Esophagus muscularis mucosa (tissue), 4 donors: ENCODE measurements around the gene CLIC4. TPM values are rescaled to one million over a fixed set of nuclear protein-coding genes. Genes with fewer than 3 reads are reported as not detected.

Experiments
- DNase-seq: peaks from one replicate; pipeline ENCODE4 v3.0.0-alpha.2; 2017; ENCODE audit errors: extremely low spot score
- H3K27ac ChIP-seq, 4 donors: fragments of 200-600 bp; sonication (generic); replicated peaks in 1 of 4; 1 replicate in 3 of 4; 2 replicates in 1 of 4; pipeline ENCODE4 v1.5.1; 2016 to 2019; ENCODE audit warnings: mild to moderate bottlenecking in 1 of 4
- H3K27me3 ChIP-seq, 4 donors: fragments of 200-600 bp; sonication (generic); one replicate each; pipeline versions ENCODE4 v1.5.1 to v1.6.0; 2016 to 2019
- H3K36me3 ChIP-seq, 4 donors: fragments of 200-600 bp; sonication (generic); one replicate each; pipeline ENCODE4 v1.5.1; 2016 to 2019
- H3K4me1 ChIP-seq, 4 donors: fragments of 200-600 bp; sonication (generic); one replicate each; pipeline ENCODE4 v1.5.1; 2016 to 2019
- H3K4me3 ChIP-seq, 4 donors: fragments of 200-600 bp; sonication (generic); 1 replicate in 2 of 4; 2 replicates in 2 of 4; pipeline ENCODE4 v1.5.1; 2016 to 2019; ENCODE audit warnings: mild to moderate bottlenecking in 4 of 4, moderate library complexity in 1 of 4
- H3K9me3 ChIP-seq, 4 donors: fragments of 200-600 bp; sonication (generic); 1 replicate in 3 of 4; 2 replicates in 1 of 4; pipeline ENCODE4 v1.5.1; 2016 to 2019
- CTCF ChIP-seq, 3 experiments: fragments of 200-600 bp in 2 of 3; fragments of 450-650 bp in 1 of 3; sonication (generic) in 2 of 3; IDR thresholded peaks; one replicate each; pipeline ENCODE4 v1.5.1; 2017 to 2019; ENCODE audit warnings: antibody characterized with exemption in 3 of 3, mild to moderate bottlenecking in 2 of 3, moderate library complexity in 1 of 3
- EP300 ChIP-seq: sonication (generic); formaldehyde crosslinking; IDR thresholded peaks from one replicate; pipeline ENCODE4 v1.6.1; 2017; ENCODE audit warnings: antibody characterized with exemption
- POLR2A ChIP-seq: fragments of 450-650 bp; IDR thresholded peaks from one replicate; pipeline ENCODE4 v1.6.1; 2017; ENCODE audit warnings: antibody characterized with exemption, moderate library complexity, mild to moderate bottlenecking, low read depth
- POLR2AphosphoS5 ChIP-seq, 2 donors: sonication (generic); formaldehyde crosslinking; IDR thresholded peaks; one replicate each; pipeline ENCODE4 v1.6.1; 2017; ENCODE audit warnings: antibody characterized with exemption in 2 of 2
- WGBS: methylation state at CpG from one replicate; pipeline ENCODE4 v1.1.5; 2018; 5-methylcytosine and 5-hydroxymethylcytosine counted together
- intact Hi-C: fragments of 100-400 bp; cut with DNase I; formaldehyde crosslinking; loops from one replicate; pipeline ENCODE4 v1.15.1; 2023
- total RNA-seq, 4 donors: library from RNA; depleted of rRNA; stranded (reverse); fragments of >200 nt; gene quantifications; one replicate each; pipeline versions ENCODE4 v1.1.0 to v1.2.1, GENCODE V29; 2016

The CLIC4 gene
- total RNA-seq, 4 donors from 2014 or later = 375 to 606 (median 595) TPM

- Histone ChIP-seq H3K27me3 (no peaks in the 10 kb centered on the region), H3K4me3 (no peak overlapping the region), H3K36me3 (no peaks in the 10 kb centered on the region), H3K4me1 (peaks cover 66 to 84% (median 83%) of the 10 kb centered on the region in 4 donors), H3K27ac (peak overlapping the region in 3 of 4 donors; percentile 0 to 52 (median 47)), H3K9me3 (no peaks in the 10 kb centered on the region)
- 67% methylated on average over 4 of the region's 4 CpGs for WGBS
- no peak for DNase-seq
- intact Hi-C loops = loop anchor here (2.0 kb wide), 1 partner anchor 84 kb away; the partner anchor contains the start of gene CLIC4
- no peak for TF ChIP-seq POLR2AphosphoS5 (IDR thresholded peaks at IDR 0.05)
These were observed 83.1 kb downstream of the CLIC4 start for GRCh38 chr1:24828183-24828886.

- Histone ChIP-seq H3K9me3 (no peaks in the 10 kb centered on the region), H3K36me3 (no peaks in the 10 kb centered on the region), H3K4me1 (peaks cover 65 to 79% (median 79%) of the 10 kb centered on the region in 4 donors), H3K4me3 (no peak overlapping the region), H3K27me3 (no peaks in the 10 kb centered on the region), H3K27ac (peak overlapping the region; percentile 0 to 52 (median 26))
- WGBS = 70% methylated on average over 2 of the region's 2 CpGs
- no peak for DNase-seq
- intact Hi-C loops = loop anchor here (2.0 kb wide), 1 partner anchor 84 kb away; the partner anchor contains the start of gene CLIC4
- no peak for TF ChIP-seq EP300
- TF ChIP-seq CTCF (IDR thresholded peaks at IDR 0.05) = no peak
- TF ChIP-seq POLR2AphosphoS5 (IDR thresholded peaks at IDR 0.05) = no peak
- no peak for TF ChIP-seq POLR2A
These were observed 83.6 kb downstream of the CLIC4 start for GRCh38 chr1:24828887-24829192.

- Histone ChIP-seq H3K27ac (peak overlapping the region in 1 of 4 donors; percentile 52), H3K4me1 (peaks cover 55 to 67% (median 65%) of the 10 kb centered on the region in 4 donors), H3K27me3 (no peaks in the 10 kb centered on the region), H3K36me3 (no peaks in the 10 kb centered on the region), H3K4me3 (no peak overlapping the region), H3K9me3 (no peaks in the 10 kb centered on the region)
- 39% methylated on average over 3 of the region's 3 CpGs for WGBS
- DNase-seq = no peak
- intact Hi-C loops = loop anchor here (2.0 kb wide), 1 partner anchor 142 kb away; no protein-coding TSS in a partner anchor
- no peak for TF ChIP-seq POLR2AphosphoS5 (IDR thresholded peaks at IDR 0.05)
- TF ChIP-seq POLR2A = no peak
- TF ChIP-seq CTCF (IDR thresholded peaks at IDR 0.05) = peak; percentile 81 to 86 (median 83)
- TF ChIP-seq EP300 = no peak
These were observed 85.5 kb downstream of the CLIC4 start for GRCh38 chr1:24830680-24831272.

- Histone ChIP-seq H3K4me3 (no peak overlapping the region), H3K9me3 (no peaks in the 10 kb centered on the region), H3K27me3 (no peaks in the 10 kb centered on the region), H3K36me3 (peaks cover 0 to 51% (median 37%) of the 10 kb centered on the region in 4 donors), H3K27ac (no peak overlapping the region), H3K4me1 (peaks cover 0 to 12% (median 0%) of the 10 kb centered on the region in 4 donors)
- no peak for DNase-seq
- 84% methylated on average over 3 of the region's 3 CpGs for WGBS
- intact Hi-C loops = no loop called here
- TF ChIP-seq CTCF (IDR thresholded peaks at IDR 0.05) (no peak), POLR2A (no peak), EP300 (no peak), POLR2AphosphoS5 (IDR thresholded peaks at IDR 0.05) (no peak)
These were observed 96.3 kb downstream of the CLIC4 start for GRCh38 chr1:24841593-24841992.

GRCh38 chr1:24846671-24847070 lies 101.4 kb downstream of the CLIC4 start:
- H3K27me3 ChIP-seq = no peaks in the 10 kb centered on the region
- DNase-seq = no peak
- no peaks in the 10 kb centered on the region for H3K9me3 ChIP-seq
- H3K36me3 ChIP-seq = peaks cover 0 to 36% (median 21%) of the 10 kb centered on the region in 4 donors
- WGBS = 87% methylated on average over 4 of the region's 4 CpGs
- H3K27ac ChIP-seq = no peak overlapping the region
- no peak overlapping the region for H3K4me3 ChIP-seq
- peaks cover 7 to 25% (median 20%) of the 10 kb centered on the region in 4 donors for H3K4me1 ChIP-seq
- intact Hi-C loops = loop anchor here (5.0 kb wide), 2 partner anchors 256 to 361 kb away; no protein-coding TSS in a partner anchor
- TF ChIP-seq POLR2AphosphoS5 (IDR thresholded peaks at IDR 0.05) (no peak), POLR2A (no peak), EP300 (no peak), CTCF (IDR thresholded peaks at IDR 0.05) (no peak)
